IgD-negative memory B cell (primary cell): Measurements from ENCODE around the gene EMID1. TPM values are rescaled to one million over a fixed set of nuclear protein-coding genes. Genes with fewer than 3 reads are reported as not detected.
"Not testable (repeated sequence)": the region's sequence is repeated elsewhere in the genome, so short reads cannot be mapped to it uniquely, and the experiment has no call there.

Experiments used
- H3K27ac Mint-ChIP-seq, 3 donors: one replicate each; pipeline ENCODE4 v1.8.0; 2020 to 2022; ENCODE audit warnings: mild to moderate bottlenecking in 3 of 3, mixed read lengths in 3 of 3, moderate library complexity in 1 of 3
- H3K27me3 Mint-ChIP-seq: one replicate; pipeline ENCODE4 v1.8.0; 2021; ENCODE audit warnings: mixed read lengths
- H3K36me3 Mint-ChIP-seq: one replicate; pipeline ENCODE4 v1.8.0; 2020; ENCODE audit warnings: mild to moderate bottlenecking, mixed read lengths
- H3K4me1 Mint-ChIP-seq, 3 donors: one replicate each; pipeline ENCODE4 v1.8.0; 2020 to 2022; ENCODE audit warnings: mixed read lengths in 3 of 3, mild to moderate bottlenecking in 1 of 3
- H3K4me3 Mint-ChIP-seq, 4 donors: one replicate each; pipeline ENCODE4 v1.8.0; 2020 to 2022; ENCODE audit warnings: mild to moderate bottlenecking in 4 of 4, mixed read lengths in 4 of 4, moderate library complexity in 3 of 4
- H3K9me3 Mint-ChIP-seq, 3 donors: one replicate each; pipeline ENCODE4 v1.8.0; 2020 to 2021; ENCODE audit warnings: mixed read lengths in 3 of 3, mild to moderate bottlenecking in 1 of 3
- polyA plus RNA-seq: library from polyadenylated mRNA; unstranded; fragments of 300-500 nt; fragmentation: Illumina TruSeq; gene quantifications from one replicate; pipeline ENCODE4 v1.2.3, GENCODE V29; 2021

EMID1 gene
- polyA plus RNA-seq, 1 donor from 2014 or later: not detected

GRCh38 chr22:29225422-29226090 lies 19.9 kb downstream of the EMID1 start:
- no peak overlapping the region for H3K4me3 Mint-ChIP-seq
- no peaks in the 10 kb centered on the region for H3K4me1 Mint-ChIP-seq
- peaks cover 6% of the 10 kb centered on the region for H3K27me3 Mint-ChIP-seq
- H3K36me3 Mint-ChIP-seq: no peaks in the 10 kb centered on the region
- no peaks in the 10 kb centered on the region for H3K9me3 Mint-ChIP-seq
- no peak overlapping the region for H3K27ac Mint-ChIP-seq

GRCh38 chr22:29226351-29226981 lies 20.8 kb downstream of the EMID1 start:
- Mint-ChIP-seq H3K4me1 (no peaks in the 10 kb centered on the region), H3K36me3 (no peaks in the 10 kb centered on the region), H3K9me3 (no peaks in the 10 kb centered on the region), H3K27me3 (peaks cover 2% of the 10 kb centered on the region), H3K4me3 (no peak overlapping the region), H3K27ac (no peak overlapping the region)

- H3K27me3 Mint-ChIP-seq: peaks cover 2% of the 10 kb centered on the region
- no peak overlapping the region for H3K27ac Mint-ChIP-seq
- H3K4me3 Mint-ChIP-seq: no peak overlapping the region
- H3K9me3 Mint-ChIP-seq: peaks cover 0 to 4% (median 3%) of the 10 kb centered on the region in 3 donors
- H3K36me3 Mint-ChIP-seq: peaks cover 3% of the 10 kb centered on the region
- H3K4me1 Mint-ChIP-seq: no peaks in the 10 kb centered on the region
Observed at GRCh38 chr22:29230972-29231875, 25.5 kb downstream of the EMID1 start.

- no peaks in the 10 kb centered on the region for H3K4me1 Mint-ChIP-seq
- peaks cover 3% of the 10 kb centered on the region for H3K36me3 Mint-ChIP-seq
- H3K4me3 Mint-ChIP-seq: no peak overlapping the region
- H3K9me3 Mint-ChIP-seq: peaks cover 0 to 4% (median 3%) of the 10 kb centered on the region in 3 donors
- H3K27ac Mint-ChIP-seq: no peak overlapping the region
- no peaks in the 10 kb centered on the region for H3K27me3 Mint-ChIP-seq
Observed at GRCh38 chr22:29231971-29232959, 26.6 kb downstream of the EMID1 start.

- Mint-ChIP-seq H3K4me1 (no peaks in the 10 kb centered on the region), H3K4me3 (no peak overlapping the region), H3K27ac (no peak overlapping the region), H3K36me3 (peaks cover 3% of the 10 kb centered on the region), H3K9me3 (peaks cover 0 to 4% (median 3%) of the 10 kb centered on the region in 3 donors), H3K27me3 (no peaks in the 10 kb centered on the region)
Observed at GRCh38 chr22:29233277-29233877, 27.7 kb downstream of the EMID1 start.

- not testable (repeated sequence) for H3K36me3 Mint-ChIP-seq, H3K4me1 Mint-ChIP-seq, H3K27ac Mint-ChIP-seq
- H3K4me3 Mint-ChIP-seq: peak overlapping the region in 1 of 4 donors; percentile 57
- peaks cover 11% of the 10 kb centered on the region for H3K27me3 Mint-ChIP-seq
- peaks cover 5 to 14% (median 10%) of the 10 kb centered on the region in 3 donors for H3K9me3 Mint-ChIP-seq
Observed at GRCh38 chr22:29240481-29240880, 34.8 kb downstream of the EMID1 start.

GRCh38 chr22:29243874-29244446 lies 38.3 kb downstream of the EMID1 start:
- peaks cover 0 to 1% (median 0%) of the 10 kb centered on the region in 3 donors for H3K4me1 Mint-ChIP-seq
- H3K27me3 Mint-ChIP-seq: peaks cover 10% of the 10 kb centered on the region
- no peak overlapping the region for H3K27ac Mint-ChIP-seq
- H3K9me3 Mint-ChIP-seq: peaks cover 5 to 10% (median 7%) of the 10 kb centered on the region in 3 donors
- peaks cover 1% of the 10 kb centered on the region for H3K36me3 Mint-ChIP-seq
- no peak overlapping the region for H3K4me3 Mint-ChIP-seq

- Mint-ChIP-seq H3K27me3 (peaks cover 8% of the 10 kb centered on the region), H3K4me3 (no peak overlapping the region), H3K9me3 (peaks cover 2 to 6% (median 5%) of the 10 kb centered on the region in 3 donors), H3K27ac (peak overlapping the region in 1 of 3 donors; percentile 27), H3K36me3 (peaks cover 1% of the 10 kb centered on the region), H3K4me1 (peaks cover 0 to 1% (median 0%) of the 10 kb centered on the region in 3 donors)
Observed at GRCh38 chr22:29244785-29245625, 39.3 kb downstream of the EMID1 start.

- Mint-ChIP-seq H3K36me3 (no peaks in the 10 kb centered on the region), H3K9me3 (peaks cover 0 to 6% (median 5%) of the 10 kb centered on the region in 3 donors), H3K4me1 (peaks cover 0 to 1% (median 0%) of the 10 kb centered on the region in 3 donors), H3K27me3 (peaks cover 8% of the 10 kb centered on the region), H3K4me3 (no peak overlapping the region), H3K27ac (peak overlapping the region in 1 of 3 donors; percentile 27)
Observed at GRCh38 chr22:29245626-29246385, 40.1 kb downstream of the EMID1 start.

- not testable (repeated sequence) for H3K4me1 Mint-ChIP-seq, H3K9me3 Mint-ChIP-seq, H3K4me3 Mint-ChIP-seq, H3K27ac Mint-ChIP-seq, H3K36me3 Mint-ChIP-seq
- H3K27me3 Mint-ChIP-seq: peaks cover 12% of the 10 kb centered on the region
Observed at GRCh38 chr22:29247891-29248290, 42.2 kb downstream of the EMID1 start.

- Mint-ChIP-seq H3K4me1 (no peaks in the 10 kb centered on the region), H3K9me3 (no peaks in the 10 kb centered on the region), H3K27ac (no peak overlapping the region)
Observed at GRCh38 chr22:29251265-29251664, 45.6 kb downstream of the EMID1 start.

More at GRCh38 chr22:29251265-29251664, 45.6 kb downstream of the EMID1 start:
- Mint-ChIP-seq H3K4me3 (no peak overlapping the region), H3K27me3 (peaks cover 8% of the 10 kb centered on the region), H3K36me3 (no peaks in the 10 kb centered on the region)
